Effector CD4-positive, alpha-beta T cell (primary cell): ENCODE results near the gene CENPX.
"Not testable (repeated sequence)": the region's sequence is repeated elsewhere in the genome, so short reads cannot be mapped to it uniquely, and the experiment has no call there.

Source experiments
- DNase-seq: peaks from one replicate; pipeline ENCODE4 v3.0.0-alpha.2; 2020

The CENPX gene

DNA sequence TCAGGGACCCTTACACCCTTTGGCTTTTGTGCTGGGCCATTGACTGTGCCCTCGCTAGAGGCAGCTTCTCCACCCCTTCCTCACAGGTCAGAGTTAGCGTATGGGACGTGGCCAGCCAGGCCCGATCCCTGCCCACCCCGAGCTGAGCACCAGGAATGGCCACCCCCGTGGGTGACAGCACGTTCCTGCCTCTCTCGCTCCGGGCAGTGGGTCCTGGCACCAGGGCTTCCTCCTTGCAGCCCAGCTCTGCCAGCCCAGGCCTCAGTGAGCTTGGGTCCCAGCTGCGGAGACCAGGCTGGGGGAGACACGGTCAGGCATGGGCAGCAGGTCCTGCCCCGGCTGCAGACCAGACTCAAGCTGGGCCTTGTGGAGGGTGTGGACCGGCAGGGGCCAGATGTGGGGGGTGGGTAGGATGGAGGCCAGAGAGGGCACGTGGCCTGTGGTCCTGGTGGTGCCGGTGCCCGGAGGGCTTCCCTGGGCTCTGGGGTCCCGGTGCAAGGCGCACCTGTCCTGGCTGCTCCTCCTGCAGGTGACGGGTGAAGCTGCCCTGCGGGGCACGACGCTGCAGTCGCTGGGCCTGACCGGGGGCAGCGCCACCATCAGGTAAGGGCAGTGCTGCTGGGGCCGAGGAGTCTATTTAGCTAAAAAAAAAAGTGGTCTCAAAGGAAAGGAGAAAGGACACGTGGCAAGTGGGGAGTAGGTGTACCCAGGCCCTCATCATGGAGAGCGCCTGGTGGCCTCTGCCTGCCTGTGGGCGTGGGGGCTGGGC is 27.0 kb downstream of the CENPX start:
- DNase-seq = no peak

DNA sequence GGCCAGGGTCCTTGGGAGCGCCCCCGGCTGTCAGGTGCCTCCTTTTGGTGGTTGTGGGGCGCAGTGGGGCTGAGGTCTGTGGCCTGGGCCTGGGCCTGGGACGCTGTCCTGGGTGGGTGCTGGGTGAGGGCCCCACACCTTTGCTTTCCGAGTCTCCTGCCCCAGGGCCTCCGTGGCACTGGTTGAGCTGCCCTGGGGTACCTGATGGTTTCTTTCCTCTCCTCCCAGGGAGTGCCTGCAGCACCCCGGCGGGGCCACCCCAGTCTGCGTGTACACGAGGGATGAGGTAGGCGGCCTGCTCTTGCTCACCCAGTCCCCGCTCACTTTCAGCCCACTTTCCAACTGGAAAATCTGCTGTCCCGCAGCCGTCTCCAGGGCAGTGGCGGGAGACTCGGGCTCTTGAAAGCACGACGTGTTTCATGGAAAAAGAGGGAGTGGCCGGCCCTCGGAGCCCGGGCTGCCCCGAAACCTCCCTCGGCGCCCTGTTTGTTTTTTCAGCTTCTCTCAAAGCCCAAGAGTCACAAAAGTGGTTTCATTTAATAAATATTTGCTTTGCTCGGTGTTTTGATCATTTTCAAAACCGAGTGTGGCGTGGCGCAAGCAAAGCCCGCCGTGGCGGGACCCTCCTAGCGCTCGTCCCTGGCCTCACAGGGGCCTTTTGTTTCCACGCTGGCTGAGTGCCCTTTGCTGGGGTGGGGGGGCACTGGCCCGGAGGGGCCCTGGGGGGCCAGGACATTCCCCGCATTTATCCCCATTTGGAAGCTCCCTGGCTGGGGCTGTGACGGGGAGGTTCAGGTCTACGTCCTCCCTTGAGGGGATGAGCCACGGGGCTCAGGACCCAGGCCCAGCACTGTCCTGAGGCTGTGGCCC is 27.9 kb downstream of the CENPX start:
- DNase-seq = no peak

DNA sequence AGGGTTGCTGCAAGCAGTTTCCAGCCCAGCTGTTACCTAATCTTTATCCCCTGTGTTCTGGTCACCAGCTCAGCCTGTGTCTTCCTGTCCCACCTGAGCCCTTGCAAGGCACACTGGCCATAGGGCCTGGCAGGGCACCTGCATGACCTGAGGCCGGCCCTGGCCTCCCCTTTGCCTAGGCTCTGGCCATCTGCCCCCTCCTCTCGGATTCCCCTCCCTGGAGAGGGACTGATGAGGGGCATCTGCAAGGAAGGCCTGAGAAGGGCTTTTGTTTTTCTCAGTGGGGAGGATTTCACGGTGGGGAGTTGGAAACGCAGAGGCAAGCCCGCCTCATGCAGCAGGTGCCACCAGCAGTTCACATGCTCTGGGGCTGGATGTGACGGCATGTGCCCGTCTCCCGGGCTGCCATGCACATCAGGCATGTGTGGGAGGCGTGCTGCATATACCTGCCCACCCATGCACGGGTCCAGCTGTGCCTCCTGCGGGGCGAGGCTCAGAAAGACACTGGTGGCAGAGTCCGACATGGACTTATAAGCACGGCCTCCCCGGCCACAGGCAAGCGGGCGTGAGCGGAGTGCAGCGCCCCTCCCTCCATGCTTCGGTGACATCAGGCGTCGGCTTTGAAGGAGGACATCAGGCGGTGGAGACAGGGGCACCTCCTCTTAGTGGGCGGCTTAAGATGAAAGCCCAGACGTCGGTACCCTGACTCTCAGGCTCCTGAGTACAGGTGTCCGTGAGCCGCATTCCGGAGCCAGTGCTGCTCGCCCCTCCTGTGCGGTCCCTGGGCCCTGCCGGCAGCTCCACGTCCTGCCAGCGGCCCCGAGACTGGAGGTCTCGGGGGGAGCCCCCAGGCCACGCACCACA is 28.7 kb downstream of the CENPX start:
- DNase-seq = no peak

DNA sequence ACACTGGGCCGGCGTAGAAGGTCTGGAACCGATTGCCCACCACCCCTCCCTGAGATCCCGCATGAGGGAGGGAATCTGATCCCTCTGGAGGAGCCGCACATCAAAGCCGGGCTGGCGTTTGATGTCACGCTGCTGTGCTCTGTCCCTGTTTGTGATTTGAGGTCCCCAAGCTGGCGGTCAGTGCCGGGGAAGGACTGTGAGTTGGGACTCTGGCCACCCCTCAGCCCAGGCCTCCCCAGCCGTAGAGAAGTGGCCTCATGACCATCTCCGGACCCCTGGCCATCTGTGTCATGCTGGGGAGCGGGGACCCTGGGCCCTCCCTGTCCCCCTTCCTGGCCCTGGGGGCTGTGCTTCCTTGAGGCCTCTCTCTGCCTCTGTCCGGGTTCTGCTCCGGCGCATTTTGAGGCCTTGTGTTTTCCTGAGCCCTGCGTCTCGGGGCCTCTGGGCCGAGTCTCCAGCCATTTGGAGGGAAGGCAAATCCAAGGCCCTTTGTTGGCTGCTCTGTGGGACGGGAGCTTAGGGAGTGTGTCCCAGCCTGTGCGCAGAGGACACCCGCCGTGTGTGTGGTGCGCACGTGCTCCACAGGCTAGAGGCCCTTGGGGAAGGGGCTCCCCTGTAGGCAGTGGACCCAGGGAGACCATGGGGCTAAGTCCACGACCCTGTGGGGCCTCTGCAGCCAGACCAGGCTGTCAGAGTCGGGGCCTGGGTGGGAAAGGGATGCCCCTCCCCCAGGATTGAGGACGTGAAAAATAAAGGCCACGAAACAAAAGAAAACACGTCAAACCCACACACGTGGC is 30.2 kb downstream of the CENPX start:
- DNase-seq = no peak

GRCh38 chr17:81991684-81992305 is 30.9 kb downstream of the CENPX start:
- DNase-seq = no peak

DNA sequence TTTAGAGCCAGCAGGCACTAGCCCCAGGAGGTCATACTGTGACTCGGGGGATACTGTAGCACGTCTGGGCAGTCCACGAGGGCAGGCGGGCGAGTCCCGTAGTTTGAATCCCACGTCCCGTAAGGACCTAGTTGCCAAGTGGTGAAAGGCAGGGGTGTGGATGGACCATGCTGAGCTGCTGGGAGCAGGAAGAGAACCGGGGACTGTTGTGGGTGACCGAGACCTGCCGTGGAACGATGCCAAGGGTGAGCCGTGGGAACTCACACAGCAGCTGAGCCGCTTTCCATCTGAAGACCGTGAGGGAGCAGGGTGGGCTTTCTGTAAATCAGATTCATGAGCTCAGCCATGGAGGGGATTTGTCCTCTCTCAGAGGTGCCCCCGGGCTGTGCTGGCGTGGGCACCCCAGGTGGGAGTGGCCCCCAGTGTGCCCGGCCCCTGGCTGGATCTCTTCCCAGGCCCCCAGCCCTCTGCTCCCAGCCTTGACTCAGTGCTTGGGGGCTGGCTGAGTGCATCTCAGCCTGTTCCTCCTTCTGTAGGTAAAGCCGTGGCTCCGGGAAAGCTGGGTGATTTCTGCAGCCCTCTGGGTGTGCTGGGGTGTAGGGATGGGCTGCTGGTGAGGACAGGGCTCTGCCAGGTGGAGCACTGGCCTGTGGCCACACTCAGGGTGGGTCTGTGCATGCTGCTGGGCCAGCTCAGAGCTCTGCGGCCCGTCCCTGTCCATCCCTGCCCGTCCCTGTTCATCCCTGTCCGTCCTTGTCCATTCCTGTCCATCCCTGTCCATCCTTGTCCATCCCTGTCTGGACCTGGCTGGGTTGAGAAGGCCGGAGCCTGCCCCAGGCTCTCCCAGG is 31.6 kb downstream of the CENPX start:
- no peak for DNase-seq

DNA sequence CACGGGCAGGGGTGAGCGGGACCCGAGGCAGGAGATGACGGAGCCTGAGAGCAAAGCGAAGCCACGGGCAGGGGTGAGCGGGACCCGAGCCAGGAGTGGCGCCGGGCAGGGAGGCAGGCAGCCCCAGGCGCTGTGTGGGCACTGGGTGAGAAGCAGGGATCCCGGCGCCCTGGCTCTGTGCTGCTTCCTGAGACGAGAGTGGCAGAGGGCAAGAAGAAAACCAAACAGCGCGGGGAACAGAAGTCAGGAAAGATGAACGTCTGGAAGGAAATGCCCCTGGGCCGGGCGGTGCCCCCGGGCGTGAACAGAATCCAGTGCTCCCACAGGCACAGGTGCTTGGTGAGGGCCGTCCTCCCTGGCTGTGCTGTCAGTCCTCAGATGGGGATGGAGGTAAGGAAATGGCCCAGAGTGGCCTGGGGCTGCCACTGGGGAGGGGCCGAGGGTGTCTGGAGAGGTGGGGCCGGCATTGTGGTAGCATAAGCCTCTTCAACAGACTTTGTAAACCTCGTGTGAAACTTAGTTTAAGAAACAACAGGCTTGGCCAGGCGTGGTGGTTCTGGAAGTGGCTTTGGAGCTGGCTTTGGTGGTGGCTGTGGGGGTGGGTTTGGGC is 35.4 kb downstream of the CENPX start:
- no peak for DNase-seq

GRCh38 chr17:81986606-81987005 is 36.1 kb downstream of the CENPX start:
- no peak for DNase-seq

GRCh38 chr17:81984773-81985410 is 37.8 kb downstream of the CENPX start:
- no peak for DNase-seq

GRCh38 chr17:81983639-81984373 is 38.9 kb downstream of the CENPX start:
- DNase-seq = no peak

GRCh38 chr17:81983011-81983638 is 39.6 kb downstream of the CENPX start:
- no peak for DNase-seq

GRCh38 chr17:81981511-81981910 is 41.2 kb downstream of the CENPX start:
- DNase-seq = not testable (repeated sequence)

GRCh38 chr17:81980707-81981343 is 41.9 kb downstream of the CENPX start:
- no peak for DNase-seq

GRCh38 chr17:81980122-81980521 is 42.6 kb downstream of the CENPX start:
- no peak for DNase-seq

- no peak for DNase-seq
Measured at GRCh38 chr17:81978524-81979298, 44.0 kb downstream of the CENPX start.

GRCh38 chr17:81977211-81977808 is 45.4 kb downstream of the CENPX start, which contains the start of gene ASPSCR1:
ASPSCR1 (plus strand) TSS chr17:81977629; CDS start chr17:81977647, 18 bp downstream.
- DNase-seq = peak; percentile 90
